Endothelial cell of umbilical vein (primary cell): ENCODE data around the gene FERMT2. TPM values are rescaled to one million over a fixed set of nuclear protein-coding genes. Genes with fewer than 3 reads are reported as not detected.

Experiments used
- BruUV-seq: library from RNA; stranded (reverse); fragments of 400-500 nt; replicated peaks from 2 replicates; lab custom pipeline; 2021; lab: Mats Ljungman, UMichigan
- CTCF ChIA-PET: fragments of 300-600, 350-600 bp; sonication (Branson Sonifier 250); formaldehyde crosslinking; loops from one replicate; lab custom pipeline; 2021; ENCODE audit warnings: antibody characterized with exemption, inconsistent platforms; lab: Charles Lee
- POLR2A ChIA-PET: fragments of 300-600, 350-600 bp; sonication (Branson Sonifier 250); formaldehyde crosslinking; loops from one replicate; lab custom pipeline; 2021; ENCODE audit warnings: antibody characterized with exemption, inconsistent platforms; lab: Charles Lee
- DNase-seq: peaks from one replicate; pipeline ENCODE4 v3.0.0-alpha.2; 2011; ENCODE audit warnings: low read depth, low spot score
- FAIRE-seq: peaks from 2 replicates; lab custom pipeline; 2011; peaks lifted over from hg19 to GRCh38; lab: Jason Lieb, UNC
- H2AFZ ChIP-seq: 2 replicates; pipeline ENCODE4 v1.6.0; 2012; ENCODE audit warnings: low read depth, low read length, control low read depth, inconsistent platforms
- H3K27ac ChIP-seq: 2 replicates; pipeline ENCODE4 v1.5.1; 2011; ENCODE audit warnings: low read depth, mild to moderate bottlenecking, control low read depth, low read length, moderate library complexity; ENCODE audit not compliant: insufficient read depth
- H3K27me3 ChIP-seq, 2 experiments: 2 replicates each; pipeline versions ENCODE4 v1.6.0 to v1.6.1; 2011; ENCODE audit warnings: low read length in 2 of 2, mixed read lengths in 1 of 2; ENCODE audit not compliant: control insufficient read depth in 2 of 2, insufficient read depth in 2 of 2
- H3K36me3 ChIP-seq, 2 experiments: 2 replicates in 1 of 2; 3 replicates in 1 of 2; pipeline ENCODE4 v1.5.1; 2011; ENCODE audit warnings: low read length in 2 of 2, mild to moderate bottlenecking in 1 of 2, moderate library complexity in 1 of 2; ENCODE audit not compliant: control insufficient read depth in 2 of 2, insufficient read depth in 2 of 2; ENCODE audit errors: extremely low read depth in 1 of 2
- H3K4me1 ChIP-seq: 3 replicates; pipeline ENCODE4 v1.5.1; 2011; ENCODE audit warnings: mild to moderate bottlenecking, low read length; ENCODE audit not compliant: control insufficient read depth, insufficient read depth; ENCODE audit errors: extremely low read depth
- H3K4me2 ChIP-seq: 2 replicates; pipeline ENCODE4 v1.6.1; 2011; ENCODE audit warnings: low read length, control low read depth, mixed read lengths; ENCODE audit not compliant: insufficient read depth
- H3K4me3 ChIP-seq, 3 experiments: fragments of 200-600 bp in 1 of 3; sonication (generic), shearing (Covaris generic) in 1 of 3; replicated peaks in 1 of 3; 2 replicates each; pipeline ENCODE4 v1.5.1; 2011 to 2016; ENCODE audit warnings: control low read depth in 3 of 3, low read length in 3 of 3, mild to moderate bottlenecking in 2 of 3, inconsistent platforms in 1 of 3, low read depth in 1 of 3, moderate library complexity in 1 of 3; ENCODE audit not compliant: insufficient read depth in 1 of 3
- H3K79me2 ChIP-seq: 2 replicates; pipeline ENCODE4 v1.6.0; 2012; ENCODE audit warnings: low read length, inconsistent platforms; ENCODE audit not compliant: control insufficient read depth, insufficient read depth
- H3K9ac ChIP-seq: replicated peaks from 2 replicates; pipeline ENCODE3; 2011; ENCODE audit warnings: low read length, control low read depth; ENCODE audit not compliant: insufficient read depth; ENCODE audit errors: extremely low read depth
- H3K9me1 ChIP-seq: replicated peaks from 3 replicates; pipeline ENCODE4 v1.6.0; 2011; ENCODE audit warnings: mild to moderate bottlenecking, low read length; ENCODE audit not compliant: control insufficient read depth, insufficient read depth; ENCODE audit errors: extremely low read depth
- H3K9me3 ChIP-seq: replicated peaks from 2 replicates; pipeline ENCODE4 v1.5.1; 2012; ENCODE audit warnings: low read length, inconsistent platforms; ENCODE audit not compliant: control insufficient read depth, insufficient read depth
- H4K20me1 ChIP-seq: replicated peaks from 2 replicates; pipeline ENCODE3; 2011; ENCODE audit warnings: mild to moderate bottlenecking, low read length; ENCODE audit not compliant: control insufficient read depth, insufficient read depth; ENCODE audit errors: extremely low read depth
- GATA2 ChIP-seq: IDR thresholded peaks from 2 replicates; pipeline ENCODE4 v1.7.0; 2011; ENCODE audit warnings: low read depth, mild to moderate bottlenecking, moderate library complexity, mixed read lengths, low read length; ENCODE audit not compliant: insufficient read length, insufficient read depth
- JUN ChIP-seq: IDR thresholded peaks from 2 replicates; pipeline ENCODE4 v1.6.1; 2011; ENCODE audit warnings: borderline replicate concordance, low read depth; ENCODE audit not compliant: insufficient read length, insufficient read depth
- MYC ChIP-seq: IDR thresholded peaks from one replicate; pipeline ENCODE4 v1.6.1; 2011; ENCODE audit warnings: mild to moderate bottlenecking, low read depth, low read length
- POLR2AphosphoS5 ChIP-seq: IDR thresholded peaks from 2 replicates; pipeline ENCODE4 v1.6.1; 2012; ENCODE audit warnings: low read depth, mild to moderate bottlenecking, control low read depth, low read length, moderate library complexity; ENCODE audit not compliant: insufficient read depth
- dilution Hi-C: fragments of 300-500 bp; cut with MboI; formaldehyde crosslinking; loops from one replicate; pipeline ENCODE4 v1.15.0; 2019; ENCODE audit warnings: low sequenced_read_pairs; ENCODE audit not compliant: extremely low pct_ligation_motif_present
- intact Hi-C: fragments of 100-400 bp; cut with micrococcal nuclease; formaldehyde crosslinking; loops from one replicate; pipeline ENCODE4 v1.10.0; 2022
- polyA plus RNA-seq, 4 experiments: library from polyadenylated mRNA; depleted of rRNA in 3 of 4; stranded (reverse) in 3 of 4; unstranded in 1 of 4; fragments of >200 nt; gene quantifications; 2 replicates each; pipeline versions ENCODE4 v1.2.1 to v1.2.3, GENCODE V29; 2011 to 2012; ENCODE audit warnings: missing spikeins in 1 of 4
- total RNA-seq: library from RNA; stranded (reverse); gene quantifications from 2 replicates; pipeline ENCODE4 v1.2.3, GENCODE V29; 2021
- TF ChIP-seq, protein P1 (sequence below), 2 donors: IDR thresholded peaks; 1 replicate in 1 of 2; 2 replicates in 1 of 2; pipeline ENCODE4 v1.5.1; 2011; ENCODE audit warnings: low read length in 2 of 2, mild to moderate bottlenecking in 2 of 2, moderate library complexity in 2 of 2, control low read depth in 1 of 2, inconsistent platforms in 1 of 2, low read depth in 1 of 2; ENCODE audit not compliant: insufficient read depth in 1 of 2; ENCODE audit errors: extremely low read depth in 1 of 2
- TF ChIP-seq, protein P2 (sequence below): IDR thresholded peaks from 2 replicates; pipeline ENCODE4 v1.6.1; 2011; ENCODE audit not compliant: insufficient read depth, insufficient read length

The FERMT2 gene
- total and polyA plus RNA-seq, 2 donors (not counting 3 experiments of a cell fraction or from before 2014, with no cell fraction given): 58.7 to 108 TPM

GRCh38 chr14:52961060-52961639, 10.3 kb upstream of the FERMT2 start:
- dilution Hi-C loops: no loop called here
- Histone ChIP-seq H3K27me3 (peaks cover 0 to 2% of the 10 kb centered on the region in 2 experiments), H3K27ac (no peak overlapping the region), H3K9me3 (no peaks in the 10 kb centered on the region), H3K9me1 (no peaks in the 10 kb centered on the region), H3K4me3 (no peak overlapping the region), H3K36me3 (no peaks in the 10 kb centered on the region), H2AFZ (no peak overlapping the region), H3K9ac (no peak overlapping the region), H4K20me1 (no peaks in the 10 kb centered on the region), H3K79me2 (no peaks in the 10 kb centered on the region), H3K4me1 (peaks cover 10% of the 10 kb centered on the region), H3K4me2 (no peak overlapping the region)
- POLR2A ChIA-PET: interaction anchor here (1.3 kb wide), 1 partner anchor 135 kb away, joined by 4 read pairs; no protein-coding TSS in a partner anchor
- DNase-seq: peak; percentile 74
- intact Hi-C loops: loop anchor here (1.0 to 5.0 kb wide), 6 partner anchors 94 to 1387 kb away; no protein-coding TSS in a partner anchor
- peak; percentile 83 for FAIRE-seq
- no TSS peak for BruUV-seq
- CTCF ChIA-PET: interaction anchor here (0.5 to 5.7 kb wide), 46 partner anchors 8 to 1428 kb away, joined by 3 to 173 read pairs (median 4); partner anchors contain the start of genes FERMT2, GNPNAT1, GPR137C and STYX
- TF ChIP-seq POLR2AphosphoS5: no peak
- TF ChIP-seq, protein P1, sequence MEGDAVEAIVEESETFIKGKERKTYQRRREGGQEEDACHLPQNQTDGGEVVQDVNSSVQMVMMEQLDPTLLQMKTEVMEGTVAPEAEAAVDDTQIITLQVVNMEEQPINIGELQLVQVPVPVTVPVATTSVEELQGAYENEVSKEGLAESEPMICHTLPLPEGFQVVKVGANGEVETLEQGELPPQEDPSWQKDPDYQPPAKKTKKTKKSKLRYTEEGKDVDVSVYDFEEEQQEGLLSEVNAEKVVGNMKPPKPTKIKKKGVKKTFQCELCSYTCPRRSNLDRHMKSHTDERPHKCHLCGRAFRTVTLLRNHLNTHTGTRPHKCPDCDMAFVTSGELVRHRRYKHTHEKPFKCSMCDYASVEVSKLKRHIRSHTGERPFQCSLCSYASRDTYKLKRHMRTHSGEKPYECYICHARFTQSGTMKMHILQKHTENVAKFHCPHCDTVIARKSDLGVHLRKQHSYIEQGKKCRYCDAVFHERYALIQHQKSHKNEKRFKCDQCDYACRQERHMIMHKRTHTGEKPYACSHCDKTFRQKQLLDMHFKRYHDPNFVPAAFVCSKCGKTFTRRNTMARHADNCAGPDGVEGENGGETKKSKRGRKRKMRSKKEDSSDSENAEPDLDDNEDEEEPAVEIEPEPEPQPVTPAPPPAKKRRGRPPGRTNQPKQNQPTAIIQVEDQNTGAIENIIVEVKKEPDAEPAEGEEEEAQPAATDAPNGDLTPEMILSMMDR (IDR thresholded peaks at IDR 0.05; ENCODE audit: extremely low read depth in 1 of 2, insufficient read depth in 1 of 2, low read depth in 1 of 2, low read length in 2 of 2): peak; percentile 66 to 67

DNA sequence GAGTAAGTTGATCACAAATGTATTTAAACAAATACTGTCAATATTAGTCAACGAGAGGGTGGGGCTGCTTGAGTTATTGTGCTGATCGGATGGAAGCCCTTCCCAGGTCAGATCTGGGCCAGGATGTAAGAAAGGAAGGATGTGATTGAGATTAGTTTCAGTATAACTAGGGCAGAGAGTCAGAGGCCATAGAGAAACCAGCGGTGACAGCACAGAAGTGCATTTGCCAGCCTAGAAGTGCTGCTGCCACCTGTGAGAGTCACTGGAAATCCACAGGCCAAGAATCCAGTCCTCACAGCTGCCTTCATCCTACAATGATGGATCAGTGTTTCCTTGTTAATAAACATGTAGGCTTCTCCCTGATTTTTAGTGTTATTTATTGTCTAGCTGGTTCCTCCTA, 9.8 kb upstream of the FERMT2 start:
- CTCF ChIA-PET: interaction anchor here (0.5 to 5.7 kb wide), 45 partner anchors 8 to 1429 kb away, joined by 3 to 173 read pairs (median 5); partner anchors contain the start of genes FERMT2, GNPNAT1, GPR137C and STYX

More for the DNA sequence above, 9.8 kb upstream of the FERMT2 start:
- Histone ChIP-seq H3K4me1 (peaks cover 10% of the 10 kb centered on the region), H4K20me1 (no peaks in the 10 kb centered on the region), H3K27ac (no peak overlapping the region), H3K79me2 (no peaks in the 10 kb centered on the region), H3K9me1 (no peaks in the 10 kb centered on the region), H2AFZ (peak overlapping the region; percentile 45), H3K36me3 (no peaks in the 10 kb centered on the region), H3K9me3 (no peaks in the 10 kb centered on the region), H3K4me2 (peak overlapping the region; percentile 31), H3K4me3 (no peak overlapping the region), H3K27me3 (peaks cover 0 to 2% of the 10 kb centered on the region in 2 experiments), H3K9ac (no peak overlapping the region)
- dilution Hi-C loops: no loop called here
- FAIRE-seq (no peak), DNase-seq (peak; percentile 42)
- intact Hi-C loops: loop anchor here (1.0 to 5.0 kb wide), 7 partner anchors 94 to 1388 kb away; no protein-coding TSS in a partner anchor
- no TSS peak for BruUV-seq
- POLR2A ChIA-PET: interaction anchor here (1.3 kb wide), 1 partner anchor 135 kb away, joined by 4 read pairs; no protein-coding TSS in a partner anchor
- TF ChIP-seq, protein P1 (IDR thresholded peaks at IDR 0.05; ENCODE audit: extremely low read depth in 1 of 2, insufficient read depth in 1 of 2, low read depth in 1 of 2, low read length in 2 of 2): no peak
- TF ChIP-seq POLR2AphosphoS5 (peak; percentile 15), MYC (no peak), JUN (no peak), GATA2 (peak; percentile 62)
- TF ChIP-seq, protein P2, sequence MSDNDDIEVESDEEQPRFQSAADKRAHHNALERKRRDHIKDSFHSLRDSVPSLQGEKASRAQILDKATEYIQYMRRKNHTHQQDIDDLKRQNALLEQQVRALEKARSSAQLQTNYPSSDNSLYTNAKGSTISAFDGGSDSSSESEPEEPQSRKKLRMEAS: no peak
